Dendritic cell treated with granulocyte-macrophage colony-stimulating factor and Interleukin-4, amounts not matched to agents 40 ng/mL and 50 ng/mL, for 4 days (primary cell): ENCODE results near the gene SLAMF9.

Source experiments
- H3K27ac Mint-ChIP-seq: one replicate; pipeline ENCODE4 v1.8.0; 2022; ENCODE audit warnings: mild to moderate bottlenecking, mixed read lengths
- H3K27me3 Mint-ChIP-seq: one replicate; pipeline ENCODE4 v1.8.0; 2022; ENCODE audit warnings: mild to moderate bottlenecking, mixed read lengths
- H3K36me3 Mint-ChIP-seq: one replicate; pipeline ENCODE4 v1.8.0; 2022; ENCODE audit warnings: low read depth, mixed read lengths
- H3K4me1 Mint-ChIP-seq: one replicate; pipeline ENCODE4 v1.8.0; 2022; ENCODE audit warnings: low read depth, mixed read lengths
- H3K4me3 Mint-ChIP-seq: one replicate; pipeline ENCODE4 v1.8.0; 2022; ENCODE audit warnings: mild to moderate bottlenecking, moderate library complexity, mixed read lengths
- H3K9me3 Mint-ChIP-seq: one replicate; pipeline ENCODE4 v1.8.0; 2022; ENCODE audit warnings: mixed read lengths
- intact Hi-C: fragments of 100-400 bp; cut with micrococcal nuclease; formaldehyde crosslinking; loops from one replicate; pipeline ENCODE4 v1.15.0; 2022

SLAMF9 gene

GRCh38 chr1:159920651-159921050 is 33.4 kb downstream of the SLAMF9 start:
- Mint-ChIP-seq H3K9me3 (no peaks in the 10 kb centered on the region), H3K27ac (no peak overlapping the region), H3K27me3 (no peaks in the 10 kb centered on the region), H3K4me3 (no peak overlapping the region), H3K36me3 (peaks cover 80% of the 10 kb centered on the region), H3K4me1 (peaks cover 67% of the 10 kb centered on the region)
- intact Hi-C loops: no loop called here

- peaks cover 62% of the 10 kb centered on the region for H3K4me1 Mint-ChIP-seq
- no peak overlapping the region for H3K4me3 Mint-ChIP-seq
- H3K27me3 Mint-ChIP-seq: no peaks in the 10 kb centered on the region
- H3K36me3 Mint-ChIP-seq: peaks cover 76% of the 10 kb centered on the region
- no peaks in the 10 kb centered on the region for H3K9me3 Mint-ChIP-seq
- H3K27ac Mint-ChIP-seq: no peak overlapping the region
- intact Hi-C loops: no loop called here
Observed at GRCh38 chr1:159920202-159920601, 33.8 kb downstream of the SLAMF9 start.

- peaks cover 73% of the 10 kb centered on the region for H3K36me3 Mint-ChIP-seq
- no peak overlapping the region for H3K27ac Mint-ChIP-seq
- intact Hi-C loops: no loop called here
- H3K9me3 Mint-ChIP-seq: no peaks in the 10 kb centered on the region
- H3K4me1 Mint-ChIP-seq: peaks cover 61% of the 10 kb centered on the region
- no peaks in the 10 kb centered on the region for H3K27me3 Mint-ChIP-seq
- no peak overlapping the region for H3K4me3 Mint-ChIP-seq
Observed at GRCh38 chr1:159919236-159919865, 34.7 kb downstream of the SLAMF9 start.

- Mint-ChIP-seq H3K27me3 (no peaks in the 10 kb centered on the region), H3K4me1 (peaks cover 63% of the 10 kb centered on the region), H3K4me3 (no peak overlapping the region), H3K27ac (peak overlapping the region; percentile 55), H3K36me3 (peaks cover 69% of the 10 kb centered on the region), H3K9me3 (no peaks in the 10 kb centered on the region)
- intact Hi-C loops: no loop called here
Observed at GRCh38 chr1:159918352-159919200, 35.5 kb downstream of the SLAMF9 start.

GRCh38 chr1:159917533-159918351 is 36.3 kb downstream of the SLAMF9 start:
- Mint-ChIP-seq H3K27me3 (no peaks in the 10 kb centered on the region), H3K4me3 (no peak overlapping the region), H3K4me1 (peaks cover 57% of the 10 kb centered on the region), H3K9me3 (no peaks in the 10 kb centered on the region), H3K36me3 (peaks cover 67% of the 10 kb centered on the region), H3K27ac (peak overlapping the region; percentile 55)
- intact Hi-C loops: no loop called here

- no peak overlapping the region for H3K4me3 Mint-ChIP-seq
- H3K4me1 Mint-ChIP-seq: peaks cover 57% of the 10 kb centered on the region
Observed at GRCh38 chr1:159916242-159917051, 37.6 kb downstream of the SLAMF9 start.

GRCh38 chr1:159915571-159916241 is 38.3 kb downstream of the SLAMF9 start:
- H3K4me3 Mint-ChIP-seq: no peak overlapping the region

More at GRCh38 chr1:159916242-159917051, 37.6 kb downstream of the SLAMF9 start:
- Mint-ChIP-seq H3K27ac (no peak overlapping the region), H3K27me3 (no peaks in the 10 kb centered on the region), H3K9me3 (no peaks in the 10 kb centered on the region), H3K36me3 (peaks cover 60% of the 10 kb centered on the region)
- intact Hi-C loops: no loop called here

GRCh38 chr1:159914252-159915018 is 39.6 kb downstream of the SLAMF9 start:
- H3K36me3 Mint-ChIP-seq: peaks cover 40% of the 10 kb centered on the region
- no peaks in the 10 kb centered on the region for H3K9me3 Mint-ChIP-seq
- intact Hi-C loops: no loop called here
- H3K4me1 Mint-ChIP-seq: peaks cover 54% of the 10 kb centered on the region
- H3K27ac Mint-ChIP-seq: no peak overlapping the region
- no peak overlapping the region for H3K4me3 Mint-ChIP-seq
- H3K27me3 Mint-ChIP-seq: no peaks in the 10 kb centered on the region

More at GRCh38 chr1:159915571-159916241, 38.3 kb downstream of the SLAMF9 start:
- Mint-ChIP-seq H3K27me3 (no peaks in the 10 kb centered on the region), H3K36me3 (peaks cover 53% of the 10 kb centered on the region), H3K27ac (peak overlapping the region; percentile 18), H3K4me1 (peaks cover 54% of the 10 kb centered on the region), H3K9me3 (no peaks in the 10 kb centered on the region)
- intact Hi-C loops: no loop called here

- Mint-ChIP-seq H3K36me3 (peaks cover 32% of the 10 kb centered on the region), H3K4me1 (peaks cover 52% of the 10 kb centered on the region), H3K9me3 (no peaks in the 10 kb centered on the region), H3K4me3 (no peak overlapping the region), H3K27ac (peak overlapping the region; percentile 8), H3K27me3 (no peaks in the 10 kb centered on the region)
- intact Hi-C loops: no loop called here
Observed at GRCh38 chr1:159913451-159914192, 40.4 kb downstream of the SLAMF9 start.

GRCh38 chr1:159911326-159912070 is 42.5 kb downstream of the SLAMF9 start:
- no peaks in the 10 kb centered on the region for H3K27me3 Mint-ChIP-seq

GRCh38 chr1:159908031-159908940 is 45.8 kb downstream of the SLAMF9 start:
- H3K4me3 Mint-ChIP-seq: no peak overlapping the region
- no peaks in the 10 kb centered on the region for H3K27me3 Mint-ChIP-seq
- H3K4me1 Mint-ChIP-seq: peaks cover 29% of the 10 kb centered on the region
- no peak overlapping the region for H3K27ac Mint-ChIP-seq
- intact Hi-C loops: no loop called here
- H3K9me3 Mint-ChIP-seq: no peaks in the 10 kb centered on the region
- H3K36me3 Mint-ChIP-seq: no peaks in the 10 kb centered on the region

More at GRCh38 chr1:159911326-159912070, 42.5 kb downstream of the SLAMF9 start:
- no peak overlapping the region for H3K4me3 Mint-ChIP-seq
- intact Hi-C loops: no loop called here
- peaks cover 39% of the 10 kb centered on the region for H3K4me1 Mint-ChIP-seq
- peaks cover 11% of the 10 kb centered on the region for H3K36me3 Mint-ChIP-seq
- no peaks in the 10 kb centered on the region for H3K9me3 Mint-ChIP-seq
- peak overlapping the region; percentile 85 for H3K27ac Mint-ChIP-seq
